NCI-H82 treated with DMSO at 0.1 percent for 48 hours (cell line): Measurements from ENCODE around the gene MYO5B.
"Not testable (repeated sequence)": the region's sequence is repeated elsewhere in the genome, so short reads cannot be mapped to it uniquely, and the experiment has no call there.

Source experiments
- DNase-seq: peaks from one replicate; lab custom pipeline; 2025; ENCODE audit not compliant: unreplicated experiment; lab: John Stamatoyannopoulos, UW

MYO5B gene

GRCh38 chr18:49892148-49892924, 302.6 kb downstream of the MYO5B start:
- DNase-seq, result no peak

- no peak for DNase-seq
Observed at GRCh38 chr18:49890041-49890440, 304.9 kb downstream of the MYO5B start.

GRCh38 chr18:49889552-49889951, 305.4 kb downstream of the MYO5B start:
- DNase-seq, result not testable (repeated sequence)

- no peak for DNase-seq
Observed at GRCh38 chr18:49886891-49887764, 307.8 kb downstream of the MYO5B start.

GRCh38 chr18:49884959-49885358, 310.0 kb downstream of the MYO5B start:
- no peak for DNase-seq

- DNase-seq, result no peak
Observed at GRCh38 chr18:49884465-49884864, 310.5 kb downstream of the MYO5B start.

GRCh38 chr18:49880661-49881060, 314.3 kb downstream of the MYO5B start:
- DNase-seq, result no peak

- DNase-seq, result no peak
Observed at GRCh38 chr18:49879271-49879580, 315.7 kb downstream of the MYO5B start.

GRCh38 chr18:49878567-49879270, 316.2 kb downstream of the MYO5B start:
- DNase-seq, result no peak

GRCh38 chr18:49878015-49878414, 316.9 kb downstream of the MYO5B start:
- DNase-seq, result no peak

- no peak for DNase-seq
Observed at GRCh38 chr18:49876536-49876935, 318.4 kb downstream of the MYO5B start.

GRCh38 chr18:49875783-49876182, 319.2 kb downstream of the MYO5B start:
- DNase-seq, result no peak

GRCh38 chr18:49875155-49875554, 319.8 kb downstream of the MYO5B start:
- DNase-seq, result no peak

- no peak for DNase-seq
Observed at GRCh38 chr18:49874238-49874637, 320.7 kb downstream of the MYO5B start.

- no peak for DNase-seq
Observed at GRCh38 chr18:49869354-49869753, 325.6 kb downstream of the MYO5B start.

GRCh38 chr18:49866680-49867079, 328.3 kb downstream of the MYO5B start:
- no peak for DNase-seq

- no peak for DNase-seq
Observed at GRCh38 chr18:49865401-49865800, 329.5 kb downstream of the MYO5B start.

- DNase-seq, result no peak
Observed at GRCh38 chr18:49863769-49864621, 331.0 kb downstream of the MYO5B start.

- DNase-seq, result peak; percentile 80
Observed at GRCh38 chr18:49862656-49863385, 332.1 kb downstream of the MYO5B start.

GRCh38 chr18:49861659-49862058, 333.3 kb downstream of the MYO5B start:
- DNase-seq, result no peak
